Calu3 (cell line): Measurements from ENCODE around the gene PSD. TPM values are rescaled to one million over a fixed set of nuclear protein-coding genes. Genes with fewer than 3 reads are reported as not detected.
"Not testable (repeated sequence)": the region's sequence is repeated elsewhere in the genome, so short reads cannot be mapped to it uniquely, and the experiment has no call there.

Experiments
- BruUV-seq: library from RNA; stranded (reverse); fragments of 400-500 nt; replicated peaks from 2 replicates; lab custom pipeline; 2021; lab: Mats Ljungman, UMichigan
- CTCF ChIA-PET: fragments of 300-600 bp; sonication (Branson Sonifier 250); formaldehyde crosslinking; loops from one replicate; lab custom pipeline; 2022; ENCODE audit warnings: antibody characterized with exemption; lab: Charles Lee
- DNase-seq: peaks from one replicate; pipeline ENCODE4 v3.0.0; 2022
- H3K27ac Mint-ChIP-seq: one replicate; pipeline ENCODE4 v1.8.0; 2022; ENCODE audit warnings: mixed read lengths; ENCODE audit not compliant: unreplicated experiment
- H3K27me3 Mint-ChIP-seq: one replicate; pipeline ENCODE4 v1.8.0; 2022; ENCODE audit warnings: mixed read lengths; ENCODE audit not compliant: unreplicated experiment
- H3K36me3 Mint-ChIP-seq: one replicate; pipeline ENCODE4 v1.8.0; 2022; ENCODE audit warnings: mild to moderate bottlenecking, moderate library complexity, mixed read lengths; ENCODE audit not compliant: insufficient read depth, unreplicated experiment
- H3K4me1 Mint-ChIP-seq: one replicate; pipeline ENCODE4 v1.8.0; 2022; ENCODE audit warnings: mild to moderate bottlenecking, low read depth, mixed read lengths; ENCODE audit not compliant: unreplicated experiment
- H3K4me3 Mint-ChIP-seq: one replicate; pipeline ENCODE4 v1.8.0; 2022; ENCODE audit warnings: mild to moderate bottlenecking, low read depth, moderate library complexity, mixed read lengths; ENCODE audit not compliant: unreplicated experiment
- H3K9me3 Mint-ChIP-seq: one replicate; pipeline ENCODE4 v1.8.0; 2022; ENCODE audit warnings: low read depth, mixed read lengths; ENCODE audit not compliant: unreplicated experiment
- CTCF ChIP-seq: fragments of 200-600 bp; IDR thresholded peaks from one replicate; pipeline ENCODE4 v1.8.0; 2022; ENCODE audit warnings: antibody characterized with exemption; ENCODE audit not compliant: unreplicated experiment
- intact Hi-C: fragments of 100-400 bp; cut with micrococcal nuclease; formaldehyde crosslinking; loops from one replicate; pipeline ENCODE4 v1.10.0; 2022; ENCODE audit not compliant: unreplicated experiment
- total RNA-seq: library from RNA; stranded (reverse); gene quantifications from 2 replicates; pipeline ENCODE4 v1.2.3, GENCODE V29; 2022

Gene PSD
- total RNA-seq, 1 experiment from 2014 or later: 0.35 TPM

GRCh38 chr10:102458656-102459055 lies 40.1 kb upstream of the PSD start:
- Mint-ChIP-seq H3K4me1 (peaks cover 29% of the 10 kb centered on the region), H3K27me3 (no peaks in the 10 kb centered on the region), H3K27ac (no peak overlapping the region), H3K4me3 (no peak overlapping the region), H3K36me3 (peaks cover 21% of the 10 kb centered on the region), H3K9me3 (no peaks in the 10 kb centered on the region)
- no peak for TF ChIP-seq CTCF
- DNase-seq: no peak
- intact Hi-C loops: no loop called here
- no TSS peak for BruUV-seq
- CTCF ChIA-PET: no interaction called here

GRCh38 chr10:102457591-102458150 lies 39.1 kb upstream of the PSD start:
- H3K4me3 Mint-ChIP-seq: no peak overlapping the region
- intact Hi-C loops: no loop called here
- CTCF ChIA-PET: interaction anchor here (0.6 kb wide), 1 partner anchor 405 kb away, joined by 3 read pairs; no protein-coding TSS in a partner anchor
- H3K4me1 Mint-ChIP-seq: peaks cover 20% of the 10 kb centered on the region
- H3K36me3 Mint-ChIP-seq: peaks cover 22% of the 10 kb centered on the region
- DNase-seq: no peak
- no peak for TF ChIP-seq CTCF
- no peaks in the 10 kb centered on the region for H3K27me3 Mint-ChIP-seq
- no peaks in the 10 kb centered on the region for H3K9me3 Mint-ChIP-seq
- BruUV-seq: no TSS peak
- H3K27ac Mint-ChIP-seq: peak overlapping the region; percentile 29

GRCh38 chr10:102455893-102456471 lies 37.4 kb upstream of the PSD start:
- no peak for DNase-seq
- TF ChIP-seq CTCF: no peak
- no peak overlapping the region for H3K27ac Mint-ChIP-seq
- H3K27me3 Mint-ChIP-seq: no peaks in the 10 kb centered on the region
- H3K4me3 Mint-ChIP-seq: no peak overlapping the region
- BruUV-seq: no TSS peak
- CTCF ChIA-PET: no interaction called here
- peaks cover 20% of the 10 kb centered on the region for H3K36me3 Mint-ChIP-seq
- intact Hi-C loops: no loop called here
- peaks cover 4% of the 10 kb centered on the region for H3K4me1 Mint-ChIP-seq
- H3K9me3 Mint-ChIP-seq: no peaks in the 10 kb centered on the region

GRCh38 chr10:102454662-102455487 lies 36.3 kb upstream of the PSD start:
- CTCF ChIA-PET, intact Hi-C loops, DNase-seq, H3K27ac Mint-ChIP-seq, H3K9me3 Mint-ChIP-seq, H3K4me1 Mint-ChIP-seq, H3K27me3 Mint-ChIP-seq, BruUV-seq, H3K4me3 Mint-ChIP-seq: not testable (repeated sequence)
- H3K36me3 Mint-ChIP-seq: peaks cover 29% of the 10 kb centered on the region
